Measurements from ENCODE around the gene TIPIN. TPM values are rescaled to one million over a fixed set of nuclear protein-coding genes. Genes with fewer than 3 reads are reported as not detected.
A peak's percentile ranks its signal among the peaks of the same experiment; 100 is the strongest.
"Not testable (repeated sequence)": the region's sequence is repeated elsewhere in the genome, so short reads cannot be mapped to it uniquely, and the experiment has no call there.

Gene TIPIN
- total RNA-seq, 1 experiment from 2014 or later = 12.9 TPM

- H3K36me3 ChIP-seq (ENCODE audit: low read depth) = no peaks in the 10 kb centered on the region
- no peak for TF ChIP-seq CTCF (conservative IDR thresholded peaks at IDR 0.05)
- no peak for TF ChIP-seq EZH2 (IDR thresholded peaks at IDR 0.05; ENCODE audit: low read depth)
- no peaks in the 10 kb centered on the region for H4K20me1 ChIP-seq (ENCODE audit: insufficient read depth)
- peaks cover 37% of the 10 kb centered on the region for H3K4me1 ChIP-seq (replicated peaks; ENCODE audit: insufficient read depth)
- DNase-seq = no peak
- no peaks in the 10 kb centered on the region for H3K27me3 ChIP-seq (ENCODE audit: insufficient read depth, low read depth)
- no peaks in the 10 kb centered on the region for H3K9me3 ChIP-seq (ENCODE audit: insufficient read depth, low read depth)
- BruUV-seq (replicated peaks) = no TSS peak
- no peaks in the 10 kb centered on the region for H3K9me2 ChIP-seq (ENCODE audit: insufficient read depth)
- no peak overlapping the region for H2AFZ ChIP-seq
- CTCF ChIA-PET = no interaction called here
- H3K27ac ChIP-seq = no peak overlapping the region
- no peak overlapping the region for H3K4me3 ChIP-seq
- intact Hi-C loops (cut with micrococcal nuclease; ENCODE audit: unreplicated experiment) = no loop called here
- H3K79me2 ChIP-seq (ENCODE audit: low read depth) = no peaks in the 10 kb centered on the region
- H3F3A ChIP-seq (ENCODE audit: insufficient read depth, low read depth) = peaks cover 13% of the 10 kb centered on the region; the same call in 1 of the 2 replicates
- POLR2A ChIA-PET (ENCODE audit: unreplicated experiment) = no interaction called here
- H3K4me2 ChIP-seq = no peak overlapping the region
Measured at GRCh38 chr15:66362776-66363175, 6.3 kb upstream of the TIPIN start.

GRCh38 chr15:66361745-66362460, 5.4 kb upstream of the TIPIN start:
- Histone ChIP-seq H3K4me1 (replicated peaks; ENCODE audit: insufficient read depth) (peaks cover 41% of the 10 kb centered on the region), H3F3A (ENCODE audit: insufficient read depth, low read depth) (peaks cover 13% of the 10 kb centered on the region; the same call in 1 of the 2 replicates)
- H3K27ac ChIP-seq; H3K79me2 ChIP-seq (ENCODE audit: low read depth); POLR2A ChIA-PET (ENCODE audit: unreplicated experiment); H2AFZ ChIP-seq; intact Hi-C loops (cut with micrococcal nuclease; ENCODE audit: unreplicated experiment); H3K27me3 ChIP-seq (ENCODE audit: insufficient read depth, low read depth); H3K36me3 ChIP-seq (ENCODE audit: low read depth); BruUV-seq (replicated peaks); H3K4me2 ChIP-seq; H3K4me3 ChIP-seq; DNase-seq; H4K20me1 ChIP-seq (ENCODE audit: insufficient read depth); H3K9me2 ChIP-seq (ENCODE audit: insufficient read depth); H3K9me3 ChIP-seq (ENCODE audit: insufficient read depth, low read depth); CTCF ChIA-PET: not testable (repeated sequence)

DNA sequence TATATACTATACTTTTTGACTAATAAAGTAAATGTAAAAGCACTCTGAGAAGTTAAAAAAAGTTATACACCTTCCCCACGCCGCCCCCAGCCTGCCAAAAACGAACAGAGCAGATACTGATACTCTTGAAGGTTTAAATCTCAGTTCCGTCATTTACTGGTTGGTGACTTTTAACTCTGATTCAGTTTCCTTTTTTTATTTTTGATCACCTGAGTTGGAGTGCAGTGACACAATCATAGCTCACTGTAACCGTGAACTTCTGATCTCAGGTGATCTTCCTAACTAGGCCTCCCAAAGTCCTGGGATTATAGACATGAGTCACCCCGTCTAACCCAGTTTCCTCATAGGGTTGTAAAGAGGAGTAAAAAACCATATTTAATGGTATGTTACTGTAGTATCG, 3.3 kb upstream of the TIPIN start:
- ChIA-PET POLR2A (ENCODE audit: unreplicated experiment) (interaction anchor here (0.6 to 0.7 kb wide), 6 partner anchors 27 to 166 kb away, joined by 3 to 7 read pairs (median 4); partner anchors contain the start of gene MAP2K1), CTCF (no interaction called here)
- no peaks in the 10 kb centered on the region for H3K9me3 ChIP-seq (ENCODE audit: insufficient read depth, low read depth)
- intact Hi-C loops (cut with micrococcal nuclease; ENCODE audit: unreplicated experiment) = no loop called here
- H3K4me3 ChIP-seq = no peak overlapping the region
- H3K4me2 ChIP-seq = peak overlapping the region; percentile 44
- BruUV-seq (replicated peaks) = no TSS peak
- H3K27ac ChIP-seq = peak overlapping the region; percentile 88
- H3K27me3 ChIP-seq (ENCODE audit: insufficient read depth, low read depth) = no peaks in the 10 kb centered on the region
- H2AFZ ChIP-seq = peak overlapping the region; percentile 67; the same call in 1 of the 2 replicates
- H3F3A ChIP-seq (ENCODE audit: insufficient read depth, low read depth) = peaks cover 13% of the 10 kb centered on the region; the same call in 1 of the 2 replicates
- H3K4me1 ChIP-seq (replicated peaks; ENCODE audit: insufficient read depth) = peaks cover 35% of the 10 kb centered on the region
- no peaks in the 10 kb centered on the region for H3K36me3 ChIP-seq (ENCODE audit: low read depth)
- TF ChIP-seq EZH2 (IDR thresholded peaks at IDR 0.05; ENCODE audit: low read depth) (no peak), CTCF (conservative IDR thresholded peaks at IDR 0.05) (no peak)
- no peaks in the 10 kb centered on the region for H3K9me2 ChIP-seq (ENCODE audit: insufficient read depth)
- peaks cover 14% of the 10 kb centered on the region for H3K79me2 ChIP-seq (ENCODE audit: low read depth)
- no peaks in the 10 kb centered on the region for H4K20me1 ChIP-seq (ENCODE audit: insufficient read depth)
- DNase-seq = peak; percentile 21 to 87
